GM13977 (cell line): ENCODE data around the gene TNFRSF8.

Experiments used
- DNase-seq: peaks from one replicate; pipeline ENCODE4 v3.0.0; 2012; ENCODE audit warnings: low spot score
- CTCF ChIP-seq: IDR thresholded peaks from 2 replicates; pipeline ENCODE4 v1.5.1; 2012; ENCODE audit warnings: mild to moderate bottlenecking, control low read depth; ENCODE audit not compliant: insufficient read depth; ENCODE audit errors: extremely low read depth, missing control alignments
- in situ Hi-C: fragments of 300-500 bp; cut with MboI; formaldehyde crosslinking; loops from one replicate; pipeline ENCODE4 v1.12.0; 2022; ENCODE audit warnings: low sequenced_read_pairs, low pct_unique_long_range_greater_than_20kb, mixed read lengths, inconsistent platforms; ENCODE audit not compliant: unreplicated experiment

The TNFRSF8 gene

DNA sequence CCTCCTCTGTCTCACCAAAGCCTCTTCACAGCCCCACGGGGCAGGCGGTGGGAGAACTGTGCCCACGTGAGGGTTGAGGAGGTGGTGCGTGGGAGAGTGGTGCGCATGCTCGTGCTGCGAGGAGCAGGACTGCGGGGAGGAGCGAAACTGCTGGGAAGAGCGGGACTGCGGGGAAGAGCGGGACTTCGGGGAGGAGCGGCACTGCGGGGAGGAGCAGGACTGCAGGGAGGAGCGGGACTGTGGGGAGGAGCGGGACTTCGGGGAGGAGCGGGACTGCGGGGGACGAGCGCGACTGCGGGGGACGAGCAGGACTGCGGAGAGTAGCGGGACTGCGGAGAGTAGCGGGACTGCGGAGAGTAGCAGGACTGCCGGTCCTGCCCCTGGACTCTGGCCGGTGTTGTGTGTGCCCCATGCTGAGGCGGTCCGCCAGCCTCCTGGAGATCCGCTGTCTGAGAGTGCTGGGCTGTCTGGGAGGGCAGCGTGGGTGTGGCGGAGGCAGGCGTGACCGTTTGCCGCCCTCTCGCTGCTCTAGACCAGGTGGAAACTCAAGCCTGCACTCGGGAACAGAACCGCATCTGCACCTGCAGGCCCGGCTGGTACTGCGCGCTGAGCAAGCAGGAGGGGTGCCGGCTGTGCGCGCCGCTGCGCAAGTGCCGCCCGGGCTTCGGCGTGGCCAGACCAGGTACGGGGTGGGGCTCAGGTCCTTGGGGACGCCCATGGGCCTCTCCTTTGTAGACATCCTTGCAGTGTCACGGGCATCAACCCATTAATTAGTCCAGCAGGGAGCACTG, 128.3 kb downstream of the TNFRSF8 start:
- no peak for DNase-seq
- in situ Hi-C loops, result no loop called here
- no peak for TF ChIP-seq CTCF
